GM12874 (cell line): Measurements from ENCODE around the gene PPFIA1.

Source experiments
- TF ChIP-seq, protein P1 (sequence below): IDR thresholded peaks from 2 replicates; pipeline ENCODE4 v1.5.1; 2011; ENCODE audit warnings: low read depth, mild to moderate bottlenecking, control low read depth, low read length, moderate library complexity; ENCODE audit not compliant: insufficient read depth

Gene PPFIA1

GRCh38 chr11:70299636-70300035 lies 29.1 kb downstream of the PPFIA1 start:
- TF ChIP-seq, protein P1, sequence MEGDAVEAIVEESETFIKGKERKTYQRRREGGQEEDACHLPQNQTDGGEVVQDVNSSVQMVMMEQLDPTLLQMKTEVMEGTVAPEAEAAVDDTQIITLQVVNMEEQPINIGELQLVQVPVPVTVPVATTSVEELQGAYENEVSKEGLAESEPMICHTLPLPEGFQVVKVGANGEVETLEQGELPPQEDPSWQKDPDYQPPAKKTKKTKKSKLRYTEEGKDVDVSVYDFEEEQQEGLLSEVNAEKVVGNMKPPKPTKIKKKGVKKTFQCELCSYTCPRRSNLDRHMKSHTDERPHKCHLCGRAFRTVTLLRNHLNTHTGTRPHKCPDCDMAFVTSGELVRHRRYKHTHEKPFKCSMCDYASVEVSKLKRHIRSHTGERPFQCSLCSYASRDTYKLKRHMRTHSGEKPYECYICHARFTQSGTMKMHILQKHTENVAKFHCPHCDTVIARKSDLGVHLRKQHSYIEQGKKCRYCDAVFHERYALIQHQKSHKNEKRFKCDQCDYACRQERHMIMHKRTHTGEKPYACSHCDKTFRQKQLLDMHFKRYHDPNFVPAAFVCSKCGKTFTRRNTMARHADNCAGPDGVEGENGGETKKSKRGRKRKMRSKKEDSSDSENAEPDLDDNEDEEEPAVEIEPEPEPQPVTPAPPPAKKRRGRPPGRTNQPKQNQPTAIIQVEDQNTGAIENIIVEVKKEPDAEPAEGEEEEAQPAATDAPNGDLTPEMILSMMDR = no peak

DNA sequence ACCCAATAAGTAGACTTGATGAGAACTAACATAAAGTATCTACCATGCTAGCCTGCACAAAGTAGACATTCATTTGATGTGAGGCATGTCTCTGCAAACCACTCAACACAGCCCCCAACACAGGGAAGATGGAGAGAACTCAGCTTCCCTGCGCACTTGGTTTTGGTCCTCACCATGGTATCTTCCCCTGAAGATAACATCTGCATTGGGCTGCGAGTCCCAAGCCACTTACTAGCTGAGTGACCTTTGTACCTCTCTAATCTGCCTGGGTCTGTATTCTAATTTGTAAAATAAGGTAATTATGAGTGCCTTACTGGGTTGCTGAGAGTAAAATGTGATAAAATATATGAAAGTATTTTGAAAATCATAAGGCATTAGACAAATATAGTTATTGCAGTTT lies 30.7 kb downstream of the PPFIA1 start:
- TF ChIP-seq, protein P1 = no peak

DNA sequence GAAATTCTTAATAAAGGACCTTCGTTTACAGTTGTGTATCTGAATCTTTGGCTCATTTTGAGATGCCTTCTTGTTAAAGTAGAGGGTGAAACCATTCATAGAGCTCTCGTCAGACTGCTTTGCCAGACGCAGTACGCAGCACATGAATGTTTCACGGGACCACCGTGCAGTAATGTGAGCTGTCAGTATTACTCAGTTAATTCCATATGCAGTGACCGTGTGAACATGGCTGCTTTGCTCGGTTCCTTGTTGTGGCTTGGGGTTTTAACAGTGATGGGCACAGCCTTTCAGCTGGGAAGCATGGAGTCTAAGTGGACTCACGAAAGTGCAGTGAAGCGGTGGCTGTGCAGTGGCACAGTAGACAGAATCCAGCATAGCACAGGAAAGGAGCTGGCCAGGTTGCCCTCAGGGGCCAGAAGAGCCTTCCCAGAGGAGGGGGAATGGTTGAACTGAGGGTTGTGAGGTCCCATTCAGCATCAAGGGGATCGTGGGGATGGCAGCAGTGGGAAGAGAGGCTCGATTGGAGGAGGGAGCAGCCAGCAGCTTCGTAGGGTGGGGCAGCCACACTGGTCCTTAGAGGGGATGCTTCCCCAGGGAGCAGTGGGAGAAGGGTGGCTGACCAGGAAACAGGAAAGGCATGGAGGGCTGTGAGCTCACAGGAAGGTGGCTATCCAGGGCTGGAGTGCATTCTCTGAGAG lies 31.4 kb downstream of the PPFIA1 start:
- TF ChIP-seq, protein P1 = no peak

- TF ChIP-seq, protein P1 = no peak
These were observed 31.9 kb downstream of the PPFIA1 start for GRCh38 chr11:70302419-70302752.

GRCh38 chr11:70303070-70303469 lies 32.6 kb downstream of the PPFIA1 start:
- TF ChIP-seq, protein P1 = no peak

GRCh38 chr11:70304208-70304603 lies 33.7 kb downstream of the PPFIA1 start:
- TF ChIP-seq, protein P1 = no peak

DNA sequence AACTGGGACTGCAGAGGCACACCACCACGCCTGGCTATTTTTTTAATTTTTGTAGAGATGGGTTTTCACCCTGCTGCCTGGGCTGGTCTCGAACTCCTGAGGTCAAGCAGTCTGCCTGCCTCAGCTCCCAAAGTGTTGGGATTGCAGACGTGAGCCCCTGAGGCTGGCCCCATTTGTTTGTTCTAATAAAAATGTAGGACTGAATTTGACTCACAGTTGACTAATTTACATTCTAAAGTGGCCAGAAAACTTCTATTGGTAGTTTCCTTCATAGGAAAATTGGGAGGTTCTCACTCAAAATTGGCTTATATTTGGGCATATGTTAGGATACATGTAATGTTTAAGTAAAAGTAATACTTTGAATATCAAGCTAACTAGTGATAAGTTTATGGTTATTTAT lies 35.0 kb downstream of the PPFIA1 start:
- TF ChIP-seq, protein P1 = no peak

GRCh38 chr11:70306586-70307033 lies 36.1 kb downstream of the PPFIA1 start:
- TF ChIP-seq, protein P1 = no peak
